Mesodermal cell (in vitro differentiated cells): ENCODE measurements around the gene SCAF1.

Experiments
- H3K27ac ChIP-seq: 2 replicates; pipeline ENCODE4 v1.7.0; 2013; ENCODE audit warnings: mild to moderate bottlenecking, low read depth, low read length, moderate library complexity; ENCODE audit not compliant: severe bottlenecking
- H3K36me3 ChIP-seq: 2 replicates; pipeline ENCODE4 v1.7.1; 2013; ENCODE audit warnings: mild to moderate bottlenecking, low read length, moderate library complexity; ENCODE audit not compliant: control insufficient read depth, insufficient read depth
- H3K4me1 ChIP-seq: one replicate; pipeline ENCODE4 v1.7.1; 2013; ENCODE audit warnings: mild to moderate bottlenecking, low read length; ENCODE audit not compliant: insufficient read depth, control insufficient read depth, poor library complexity, severe bottlenecking
- H3K4me3 ChIP-seq: 2 replicates; pipeline ENCODE4 v1.7.0; 2013; ENCODE audit warnings: low read length, control low read depth, mild to moderate bottlenecking; ENCODE audit not compliant: insufficient read depth, poor library complexity, severe bottlenecking; ENCODE audit errors: extremely low read depth
- H3K9me3 ChIP-seq: 2 replicates; pipeline ENCODE4 v1.7.1; 2013; ENCODE audit warnings: mild to moderate bottlenecking, low read length, moderate library complexity; ENCODE audit not compliant: control insufficient read depth
- WGBS, 2 experiments: methylation state at CpG; one replicate each; pipeline ENCODE4 v1.1.5; 2013; ENCODE audit warnings: missing lambda C conversion rate in 2 of 2; ENCODE audit not compliant: insufficient coverage in 2 of 2; 5-methylcytosine and 5-hydroxymethylcytosine counted together

Gene SCAF1

GRCh38 chr19:49646586-49646985 is 4.6 kb downstream of the SCAF1 start:
- Histone ChIP-seq H3K36me3 (peaks cover 69% of the 10 kb centered on the region), H3K4me3 (no peak overlapping the region), H3K9me3 (no peaks in the 10 kb centered on the region), H3K27ac (no peak overlapping the region), H3K4me1 (peaks cover 14% of the 10 kb centered on the region)
- 97% methylated on average over 13 to 14 of the region's 17 CpGs for WGBS, 2 experiments

GRCh38 chr19:49651029-49651819 is 9.2 kb downstream of the SCAF1 start:
- Histone ChIP-seq H3K36me3 (peaks cover 87% of the 10 kb centered on the region), H3K4me3 (no peak overlapping the region), H3K27ac (no peak overlapping the region), H3K4me1 (no peaks in the 10 kb centered on the region), H3K9me3 (no peaks in the 10 kb centered on the region)
- 97% methylated on average over 60 to 64 of the region's 72 CpGs for WGBS, 2 experiments

GRCh38 chr19:49651820-49652550 is 10.0 kb downstream of the SCAF1 start:
- peaks cover 87% of the 10 kb centered on the region for H3K36me3 ChIP-seq

GRCh38 chr19:49652551-49653465 is 10.8 kb downstream of the SCAF1 start:
- 96 to 98% methylated on average over 43 to 56 of the region's 58 CpGs for WGBS, 2 experiments
- Histone ChIP-seq H3K4me3 (no peak overlapping the region), H3K4me1 (no peaks in the 10 kb centered on the region), H3K9me3 (no peaks in the 10 kb centered on the region), H3K36me3 (peaks cover 85% of the 10 kb centered on the region), H3K27ac (no peak overlapping the region)

More at GRCh38 chr19:49651820-49652550, 10.0 kb downstream of the SCAF1 start:
- H3K4me1 ChIP-seq, result no peaks in the 10 kb centered on the region
- WGBS, 2 experiments, result 97 to 99% methylated on average over 31 to 105 of the region's 110 CpGs
- no peak overlapping the region for H3K4me3 ChIP-seq
- H3K9me3 ChIP-seq, result no peaks in the 10 kb centered on the region
- no peak overlapping the region for H3K27ac ChIP-seq

GRCh38 chr19:49653466-49653806 is 11.4 kb downstream of the SCAF1 start:
- H3K4me1 ChIP-seq, result no peaks in the 10 kb centered on the region
- no peak overlapping the region for H3K27ac ChIP-seq
- no peak overlapping the region for H3K4me3 ChIP-seq
- 98 to 99% methylated on average over 9 to 13 of the region's 13 CpGs for WGBS, 2 experiments
- H3K9me3 ChIP-seq, result no peaks in the 10 kb centered on the region
- H3K36me3 ChIP-seq, result peaks cover 84% of the 10 kb centered on the region

GRCh38 chr19:49654581-49654980 is 12.6 kb downstream of the SCAF1 start:
- H3K4me1 ChIP-seq, result no peaks in the 10 kb centered on the region
- H3K27ac ChIP-seq, result no peak overlapping the region
- peaks cover 85% of the 10 kb centered on the region for H3K36me3 ChIP-seq
- H3K9me3 ChIP-seq, result peaks cover 3% of the 10 kb centered on the region
- H3K4me3 ChIP-seq, result no peak overlapping the region
- 95 to 100% methylated on average over 5 to 10 of the region's 10 CpGs for WGBS, 2 experiments

GRCh38 chr19:49655570-49656455 is 13.8 kb downstream of the SCAF1 start:
- Histone ChIP-seq H3K4me1 (no peaks in the 10 kb centered on the region), H3K9me3 (peaks cover 7% of the 10 kb centered on the region), H3K27ac (no peak overlapping the region), H3K36me3 (peaks cover 86% of the 10 kb centered on the region), H3K4me3 (no peak overlapping the region)
- 92 to 93% methylated on average over 20 to 23 of the region's 23 CpGs for WGBS, 2 experiments

GRCh38 chr19:49656456-49657109 is 14.6 kb downstream of the SCAF1 start:
- Histone ChIP-seq H3K27ac (no peak overlapping the region), H3K36me3 (peaks cover 87% of the 10 kb centered on the region), H3K4me1 (no peaks in the 10 kb centered on the region), H3K9me3 (peaks cover 7% of the 10 kb centered on the region), H3K4me3 (no peak overlapping the region)
- 84 to 87% methylated on average over 17 of the region's 17 CpGs for WGBS, 2 experiments

- Histone ChIP-seq H3K36me3 (peaks cover 93% of the 10 kb centered on the region), H3K27ac (no peak overlapping the region), H3K9me3 (peaks cover 7% of the 10 kb centered on the region), H3K4me3 (no peak overlapping the region), H3K4me1 (no peaks in the 10 kb centered on the region)
- WGBS, 2 experiments, result 94 to 95% methylated on average over 15 to 19 of the region's 22 CpGs
These were observed 15.6 kb downstream of the SCAF1 start for GRCh38 chr19:49657493-49658138.
